HG02981 (cell line): ENCODE measurements around the gene PEMT.
A peak's percentile ranks its signal among the peaks of the same experiment; 100 is the strongest.
"Not testable (repeated sequence)": the region's sequence is repeated elsewhere in the genome, so short reads cannot be mapped to it uniquely, and the experiment has no call there.

Source experiments
- ATAC-seq: cut with Tn5 transposase; IDR thresholded peaks from one replicate; pipeline ENCODE4 v1.9.1; 2021; ENCODE audit warnings: mild to moderate bottlenecking, moderate library complexity; ENCODE audit not compliant: unreplicated experiment

Gene PEMT

GRCh38 chr17:17493249-17493985, 98.1 kb downstream of the PEMT start:
- no peak for ATAC-seq

- no peak for ATAC-seq
Observed at GRCh38 chr17:17492571-17492970, 98.9 kb downstream of the PEMT start.

GRCh38 chr17:17492085-17492484, 99.4 kb downstream of the PEMT start:
- ATAC-seq: no peak

GRCh38 chr17:17491546-17491988, 99.9 kb downstream of the PEMT start:
- no peak for ATAC-seq

- ATAC-seq: no peak
Observed at GRCh38 chr17:17491031-17491471, 100.5 kb downstream of the PEMT start.

- ATAC-seq: no peak
Observed at GRCh38 chr17:17487998-17488397, 103.5 kb downstream of the PEMT start.

- ATAC-seq: not testable (repeated sequence)
Observed at GRCh38 chr17:17486416-17486815, 105.1 kb downstream of the PEMT start.

GRCh38 chr17:17485420-17485819, 106.1 kb downstream of the PEMT start:
- no peak for ATAC-seq

GRCh38 chr17:17484451-17484899, 107.0 kb downstream of the PEMT start:
- no peak for ATAC-seq

GRCh38 chr17:17481860-17482259, 109.6 kb downstream of the PEMT start:
- ATAC-seq: no peak

GRCh38 chr17:17480593-17481148, 110.8 kb downstream of the PEMT start:
- ATAC-seq: no peak

GRCh38 chr17:17479209-17479608, 112.3 kb downstream of the PEMT start:
- no peak for ATAC-seq

- peak; percentile 81 for ATAC-seq
Observed at GRCh38 chr17:17476865-17477467, 114.5 kb downstream of the PEMT start, which contains the start of gene MED9. TSS of gene MED9 (plus strand) at chr17:17477000. CDS start at chr17:17477042, 42 bp downstream.

- ATAC-seq: no peak
Observed at GRCh38 chr17:17474341-17474740, 117.2 kb downstream of the PEMT start.

GRCh38 chr17:17472333-17472920, 119.1 kb downstream of the PEMT start:
- ATAC-seq: no peak

- no peak for ATAC-seq
Observed at GRCh38 chr17:17469996-17470395, 121.5 kb downstream of the PEMT start.

- ATAC-seq: no peak
Observed at GRCh38 chr17:17469358-17469757, 122.2 kb downstream of the PEMT start.

- ATAC-seq: no peak
Observed at GRCh38 chr17:17468217-17469010, 123.1 kb downstream of the PEMT start.

GRCh38 chr17:17467720-17468119, 123.8 kb downstream of the PEMT start:
- ATAC-seq: no peak

GRCh38 chr17:17467016-17467415, 124.5 kb downstream of the PEMT start:
- ATAC-seq: no peak

GRCh38 chr17:17466511-17466910, 125.0 kb downstream of the PEMT start:
- no peak for ATAC-seq
